GM18873 (cell line): ENCODE data around the gene CA14.
"Not testable (repeated sequence)": the region's sequence is repeated elsewhere in the genome, so short reads cannot be mapped to it uniquely, and the experiment has no call there.

Experiments used
- ATAC-seq: cut with Tn5 transposase; IDR thresholded peaks from one replicate; pipeline ENCODE4 v1.9.1; 2021; ENCODE audit warnings: mild to moderate bottlenecking, moderate library complexity, moderate number of reproducible peaks; ENCODE audit not compliant: unreplicated experiment, low FRiP score

The CA14 gene

GRCh38 chr1:150257624-150258585 lies at the start of gene CA14:
Gene CA14 (plus strand): TSS chr1:150257774. CDS start chr1:150258129, 355 bp downstream.
- no peak for ATAC-seq

GRCh38 chr1:150208460-150208859 lies 49.1 kb upstream of the CA14 start:
- not testable (repeated sequence) for ATAC-seq

- ATAC-seq, result no peak
These were observed 47.5 kb upstream of the CA14 start for GRCh38 chr1:150210091-150210490.

GRCh38 chr1:150210706-150211105 lies 46.9 kb upstream of the CA14 start:
- no peak for ATAC-seq

- no peak for ATAC-seq
These were observed 45.5 kb upstream of the CA14 start for GRCh38 chr1:150212070-150212469.

- ATAC-seq, result no peak
These were observed 44.1 kb upstream of the CA14 start for GRCh38 chr1:150213170-150214098.

- not testable (repeated sequence) for ATAC-seq
These were observed 43.3 kb upstream of the CA14 start for GRCh38 chr1:150214099-150214756.

GRCh38 chr1:150215855-150216254 lies 41.7 kb upstream of the CA14 start:
- ATAC-seq, result not testable (repeated sequence)

GRCh38 chr1:150221552-150221951 lies 36.0 kb upstream of the CA14 start:
- ATAC-seq, result no peak

GRCh38 chr1:150224983-150225382 lies 32.6 kb upstream of the CA14 start:
- no peak for ATAC-seq

GRCh38 chr1:150225546-150225945 lies 32.0 kb upstream of the CA14 start:
- ATAC-seq, result no peak

- ATAC-seq, result no peak
These were observed 31.1 kb upstream of the CA14 start for GRCh38 chr1:150226486-150226885.

GRCh38 chr1:150227228-150227627 lies 30.3 kb upstream of the CA14 start:
- ATAC-seq, result no peak

- not testable (repeated sequence) for ATAC-seq
These were observed 29.3 kb upstream of the CA14 start for GRCh38 chr1:150228246-150228645.

GRCh38 chr1:150232921-150233320 lies 24.7 kb upstream of the CA14 start:
- not testable (repeated sequence) for ATAC-seq

GRCh38 chr1:150233359-150234308 lies 23.9 kb upstream of the CA14 start:
- ATAC-seq, result no peak

GRCh38 chr1:150234309-150234565 lies 23.3 kb upstream of the CA14 start:
- no peak for ATAC-seq

GRCh38 chr1:150234566-150235293 lies 22.8 kb upstream of the CA14 start:
- peak; percentile 36 for ATAC-seq

- ATAC-seq, result no peak
These were observed 22.2 kb upstream of the CA14 start for GRCh38 chr1:150235294-150235851.
